Measurements from ENCODE around the gene DSCAML1. TPM values are rescaled to one million over a fixed set of nuclear protein-coding genes. Genes with fewer than 3 reads are reported as not detected.

DSCAML1 gene
- total RNA-seq, 1 donor from 2014 or later: not detected

DNA sequence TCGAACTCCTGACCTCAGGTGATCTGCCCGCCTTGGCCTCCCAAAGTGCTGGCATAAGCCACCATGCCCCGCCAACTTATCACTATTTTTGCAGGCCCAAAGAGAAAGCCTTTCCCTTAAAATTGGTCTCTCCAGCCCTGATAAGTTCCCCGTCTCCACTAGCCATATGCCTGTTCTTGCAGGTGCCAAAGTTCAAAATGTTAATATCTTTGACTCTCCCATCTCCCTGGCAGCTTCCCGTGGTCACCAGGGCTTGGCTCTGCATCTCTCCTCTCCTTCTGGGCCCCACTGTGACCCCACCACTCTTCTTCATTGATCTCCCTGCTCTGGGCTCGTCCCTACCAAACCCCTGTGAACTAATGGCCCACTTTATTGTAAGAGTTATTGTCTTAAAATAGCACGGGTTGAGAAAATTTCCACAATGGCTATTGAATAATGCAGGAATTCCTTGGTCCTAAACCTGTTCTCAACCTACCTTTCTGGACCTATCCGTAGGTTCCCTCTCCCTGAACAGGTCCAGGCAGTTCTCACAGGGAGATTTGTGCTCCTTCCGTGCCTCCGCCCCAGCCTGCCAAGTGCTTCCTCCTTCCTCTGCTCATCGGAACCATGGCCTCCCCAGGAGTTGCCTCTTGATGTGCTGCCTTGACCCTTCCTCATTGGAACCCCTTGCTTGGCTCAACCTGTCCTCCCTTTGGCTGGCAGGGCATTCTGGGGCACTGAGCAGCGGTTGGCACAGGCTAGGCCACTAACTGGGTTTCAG lies 147.5 kb downstream of the DSCAML1 start:
- no peak for DNase-seq (ENCODE audit: extremely low spot score, unreplicated experiment)
- H3K4me1 Mint-ChIP-seq (ENCODE audit: unreplicated experiment): no peaks in the 10 kb centered on the region
- H3K4me3 Mint-ChIP-seq (ENCODE audit: unreplicated experiment): no peak overlapping the region
- H3K36me3 Mint-ChIP-seq (ENCODE audit: unreplicated experiment): no peaks in the 10 kb centered on the region
- TF ChIP-seq, protein P1, sequence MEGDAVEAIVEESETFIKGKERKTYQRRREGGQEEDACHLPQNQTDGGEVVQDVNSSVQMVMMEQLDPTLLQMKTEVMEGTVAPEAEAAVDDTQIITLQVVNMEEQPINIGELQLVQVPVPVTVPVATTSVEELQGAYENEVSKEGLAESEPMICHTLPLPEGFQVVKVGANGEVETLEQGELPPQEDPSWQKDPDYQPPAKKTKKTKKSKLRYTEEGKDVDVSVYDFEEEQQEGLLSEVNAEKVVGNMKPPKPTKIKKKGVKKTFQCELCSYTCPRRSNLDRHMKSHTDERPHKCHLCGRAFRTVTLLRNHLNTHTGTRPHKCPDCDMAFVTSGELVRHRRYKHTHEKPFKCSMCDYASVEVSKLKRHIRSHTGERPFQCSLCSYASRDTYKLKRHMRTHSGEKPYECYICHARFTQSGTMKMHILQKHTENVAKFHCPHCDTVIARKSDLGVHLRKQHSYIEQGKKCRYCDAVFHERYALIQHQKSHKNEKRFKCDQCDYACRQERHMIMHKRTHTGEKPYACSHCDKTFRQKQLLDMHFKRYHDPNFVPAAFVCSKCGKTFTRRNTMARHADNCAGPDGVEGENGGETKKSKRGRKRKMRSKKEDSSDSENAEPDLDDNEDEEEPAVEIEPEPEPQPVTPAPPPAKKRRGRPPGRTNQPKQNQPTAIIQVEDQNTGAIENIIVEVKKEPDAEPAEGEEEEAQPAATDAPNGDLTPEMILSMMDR (IDR thresholded peaks at IDR 0.05): no peak
- no peaks in the 10 kb centered on the region for H3K9me3 Mint-ChIP-seq (ENCODE audit: unreplicated experiment)
- H3K27ac Mint-ChIP-seq (ENCODE audit: unreplicated experiment): no peak overlapping the region
- H3K27me3 Mint-ChIP-seq (ENCODE audit: unreplicated experiment): peaks cover 4% of the 10 kb centered on the region

DNA sequence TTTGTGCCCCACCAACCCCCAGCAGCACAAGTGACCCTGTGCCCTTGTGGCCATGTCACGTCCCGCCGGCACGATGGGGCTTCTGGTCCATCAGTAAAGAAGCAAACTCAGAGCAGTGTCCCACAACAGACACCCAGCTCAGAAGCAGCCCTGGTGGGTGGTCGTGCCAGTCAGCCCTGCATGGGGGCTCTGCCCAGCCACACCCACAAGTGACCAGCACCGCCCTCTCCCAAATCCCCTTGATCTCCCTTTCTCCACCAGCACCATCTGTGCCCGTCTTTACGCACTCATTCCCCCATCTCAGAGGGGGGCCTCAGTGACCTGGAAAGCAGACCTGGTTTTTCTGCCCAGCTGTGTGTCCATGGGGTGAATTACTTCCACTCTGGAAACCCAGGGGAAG lies 149.1 kb downstream of the DSCAML1 start:
- Mint-ChIP-seq H3K4me1 (ENCODE audit: unreplicated experiment) (no peaks in the 10 kb centered on the region), H3K4me3 (ENCODE audit: unreplicated experiment) (no peak overlapping the region), H3K27ac (ENCODE audit: unreplicated experiment) (no peak overlapping the region), H3K9me3 (ENCODE audit: unreplicated experiment) (no peaks in the 10 kb centered on the region), H3K36me3 (ENCODE audit: unreplicated experiment) (no peaks in the 10 kb centered on the region), H3K27me3 (ENCODE audit: unreplicated experiment) (peaks cover 6% of the 10 kb centered on the region)
- DNase-seq (ENCODE audit: extremely low spot score, unreplicated experiment): no peak
- TF ChIP-seq, protein P1 (IDR thresholded peaks at IDR 0.05): no peak

DNA sequence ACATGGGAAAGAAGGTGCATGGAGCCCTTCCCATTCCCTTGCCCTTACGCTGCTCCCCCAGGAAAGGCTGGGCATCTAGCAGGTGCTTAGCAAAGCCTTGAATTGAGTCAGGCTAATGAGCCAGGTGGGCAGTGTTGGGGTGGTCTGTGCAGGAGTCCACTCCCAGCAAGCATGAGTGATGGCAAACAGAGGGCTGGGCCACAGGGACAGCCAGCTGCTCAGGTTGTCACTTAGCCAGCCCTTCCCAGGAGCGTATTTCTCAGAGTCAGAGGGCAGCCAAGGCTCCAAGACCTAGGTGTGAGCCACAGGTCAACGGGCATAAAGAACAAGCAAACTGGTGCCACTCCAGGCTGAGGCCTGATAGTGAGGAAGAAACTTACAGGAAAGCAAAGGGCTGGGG lies 149.8 kb downstream of the DSCAML1 start:
- TF ChIP-seq, protein P1 (IDR thresholded peaks at IDR 0.05): no peak
- H3K4me3 Mint-ChIP-seq (ENCODE audit: unreplicated experiment): no peak overlapping the region
- no peak for DNase-seq (ENCODE audit: extremely low spot score, unreplicated experiment)
- no peaks in the 10 kb centered on the region for H3K4me1 Mint-ChIP-seq (ENCODE audit: unreplicated experiment)
- H3K27me3 Mint-ChIP-seq (ENCODE audit: unreplicated experiment): peaks cover 7% of the 10 kb centered on the region
- no peaks in the 10 kb centered on the region for H3K36me3 Mint-ChIP-seq (ENCODE audit: unreplicated experiment)
- H3K27ac Mint-ChIP-seq (ENCODE audit: unreplicated experiment): no peak overlapping the region
- H3K9me3 Mint-ChIP-seq (ENCODE audit: unreplicated experiment): no peaks in the 10 kb centered on the region

DNA sequence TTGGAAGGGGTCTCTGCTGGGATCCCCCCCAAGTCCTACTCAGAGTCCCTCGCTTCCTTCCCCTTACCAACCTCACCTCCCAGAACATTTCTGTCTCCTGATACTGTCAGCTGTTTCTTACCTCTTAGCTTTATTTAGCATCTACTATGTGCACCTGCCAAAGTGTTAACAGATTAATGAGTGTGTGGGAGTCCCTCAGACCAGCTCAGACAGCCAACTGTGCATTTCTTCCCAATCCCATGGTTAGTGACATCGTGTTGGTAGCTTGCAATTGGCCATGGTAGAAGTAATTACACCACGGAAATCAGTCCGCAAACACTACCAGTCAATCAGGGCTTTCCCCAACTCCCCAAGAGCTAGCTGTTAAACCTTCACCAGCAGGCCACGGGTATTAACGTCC lies 150.6 kb downstream of the DSCAML1 start:
- no peak overlapping the region for H3K27ac Mint-ChIP-seq (ENCODE audit: unreplicated experiment)
- no peaks in the 10 kb centered on the region for H3K4me1 Mint-ChIP-seq (ENCODE audit: unreplicated experiment)

More for the DNA sequence above, 150.6 kb downstream of the DSCAML1 start:
- H3K4me3 Mint-ChIP-seq (ENCODE audit: unreplicated experiment): no peak overlapping the region
- peaks cover 9% of the 10 kb centered on the region for H3K27me3 Mint-ChIP-seq (ENCODE audit: unreplicated experiment)
- TF ChIP-seq, protein P1 (IDR thresholded peaks at IDR 0.05): no peak
- DNase-seq (ENCODE audit: extremely low spot score, unreplicated experiment): no peak
- no peaks in the 10 kb centered on the region for H3K36me3 Mint-ChIP-seq (ENCODE audit: unreplicated experiment)
- no peaks in the 10 kb centered on the region for H3K9me3 Mint-ChIP-seq (ENCODE audit: unreplicated experiment)
